Heart right ventricle (tissue), 16 donors: Measurements from ENCODE around the gene MYO1G. TPM values are rescaled to one million over a fixed set of nuclear protein-coding genes. Genes with fewer than 3 reads are reported as not detected.
A peak's percentile ranks its signal among the peaks of the same experiment; 100 is the strongest.

Source experiments
- ATAC-seq, 8 donors: fragments of 200-7000 bp; cut with Tn5 transposase; one replicate each; pipeline ENCODE4 v1.9.1; 2020; ENCODE audit warnings: mild to moderate bottlenecking in 8 of 8, moderate library complexity in 8 of 8, moderate number of reproducible peaks in 1 of 8
- DNase-seq, 2 donors: peaks; one replicate each; pipeline ENCODE4 v3.0.0-alpha.2; 2020
- H3K27ac ChIP-seq, 10 donors: fragments of 200-600 bp; sonication (generic) in 2 of 10; one replicate each; pipeline versions ENCODE4 v1.5.0 to v1.8.0; 2020 to 2022; ENCODE audit warnings: mild to moderate bottlenecking in 3 of 10
- H3K27me3 ChIP-seq, 7 donors: fragments of 200-600 bp; one replicate each; pipeline ENCODE4 v1.8.0; 2021 to 2022; ENCODE audit warnings: mild to moderate bottlenecking in 2 of 7
- H3K36me3 ChIP-seq, 9 donors: fragments of 200-600 bp; sonication (generic) in 1 of 9; one replicate each; pipeline versions ENCODE4 v1.5.0 to v1.8.0; 2020 to 2022; ENCODE audit warnings: mild to moderate bottlenecking in 2 of 9
- H3K4me1 ChIP-seq, 9 donors: fragments of 200-600 bp; sonication (generic) in 1 of 9; one replicate each; pipeline versions ENCODE4 v1.5.0 to v1.8.0; 2020 to 2022; ENCODE audit warnings: mild to moderate bottlenecking in 4 of 9
- H3K4me3 ChIP-seq, 10 donors: fragments of 200-600 bp; sonication (generic) in 2 of 10; one replicate each; pipeline versions ENCODE4 v1.5.0 to v1.8.0; 2020 to 2022; ENCODE audit warnings: mild to moderate bottlenecking in 7 of 10, moderate library complexity in 2 of 10
- H3K9me3 ChIP-seq, 11 donors: fragments of 200-600 bp in 10 of 11; sonication (generic) in 2 of 11; one replicate each; pipeline versions ENCODE4 v1.5.0 to v1.8.0; 2013 to 2022; ENCODE audit warnings: mild to moderate bottlenecking in 2 of 11, control low read depth in 1 of 11, moderate library complexity in 1 of 11
- CTCF ChIP-seq, 9 donors: fragments of 200-600 bp; sonication (generic) in 2 of 9; IDR thresholded peaks; one replicate each; pipeline versions ENCODE4 v1.5.0 to v1.8.0; 2021 to 2022; ENCODE audit warnings: antibody characterized with exemption in 9 of 9, mild to moderate bottlenecking in 5 of 9, moderate library complexity in 1 of 9
- WGBS, 2 donors: extraction: QIAGEN DNeasy Blood & Tissue Kit; methylation state at CpG; one replicate each; pipeline ENCODE4 v1.1.7; 2013; ENCODE audit warnings: inconsistent platforms in 1 of 2; 5-methylcytosine and 5-hydroxymethylcytosine counted together
- intact Hi-C, 10 donors: fragments of 100-400 bp; cut with DNase I; formaldehyde crosslinking; loops; one replicate each; pipeline versions ENCODE4 v1.11.1 to v1.14.2; 2022
- polyA plus RNA-seq, 2 donors: library from polyadenylated mRNA; stranded (reverse); fragments of 200-250 nt; gene quantifications; one replicate each; pipeline ENCODE4 v1.2.3, GENCODE V29; 2013
- total RNA-seq, 10 donors: library from RNA; stranded (reverse); fragmentation: NEBNext Ultra II Directional in 3 of 10; extraction: Animal tissue kit (Norgen Biotek cat#: 25700) in 3 of 10; gene quantifications; one replicate each; pipeline versions ENCODE4 v1.2.1 to v1.2.4, GENCODE V29; 2021 to 2023
- donor health status: Arrhythmogenic right ventricular cardiomyopathy.
- donor health status: ischemic (EF 13 %, LVEDD 7.1; RV severe dilation, severe dysfunction).
- donor health status: healthy with polysubstance abuse.
- donor health status: DM: no; HTN: yes; CAD: no.
- donor health status: DM: no; HTN: no; CAD: no.
- donor health status: ischemic (EF 25% LVEDD 6.9; RV normal size, moderate dysfunction).
- donor health status: ischemic (EF 25% LVEDD 5.7; RV mildly dilated, moderate dysfunction).
- donor health status: healthy.
- donor health status: DM: yes; HTN: yes; CAD: no.
- donor health status: Ischemic cardiomyopathy.
- donor health status: ischemic (EF 35%, LVEDD 5.7; RV mildly dilated, moderate dysfunction).
- donor health status: nonischemic (EF 11% LVEDD 7.7; RV severe dilation, severe dysfunction).
- donor health status: DM: yes; HTN: yes; CAD: no.
- donor health status: PGD.
- donor health status: ischemic (EF 29% LVEDD 5.4; RV normal size, mild dysfunction).
- donor health status: nonischemic (EF 23%, LVEDD 6.1; RV moderate dilation, normal function).

The MYO1G gene
- total and polyA plus RNA-seq, 12 donors: 0.30 to 11.0 (median 0.70) TPM

GRCh38 chr7:44979481-44980392 lies 922 bp upstream of the MYO1G start:
- TF ChIP-seq CTCF (IDR thresholded peaks at IDR 0.05): no peak
- H3K4me1 ChIP-seq: peaks cover 0 to 78% (median 5%) of the 10 kb centered on the region in 9 donors
- peaks cover 0 to 62% (median 12%) of the 10 kb centered on the region in 9 donors for H3K36me3 ChIP-seq
- H3K9me3 ChIP-seq: no peaks in the 10 kb centered on the region
- DNase-seq (no peak), ATAC-seq (peak in 3 of 8 donors; percentile 2 to 27 (median 14))
- H3K4me3 ChIP-seq: peak overlapping the region in 1 of 10 donors; percentile 54
- H3K27me3 ChIP-seq: no peaks in the 10 kb centered on the region
- intact Hi-C loops: loop anchor here in 2 of 10 donors (5.0 to 10.0 kb wide), 2 partner anchors 95 to 153 kb away; partner anchors contain the start of gene PURB (in 1 of the 2)
- H3K27ac ChIP-seq: peak overlapping the region in 4 of 10 donors; percentile 13 to 91 (median 36)
- WGBS, 2 donors: 78 to 81% methylated on average over 8 of the region's 8 CpGs

- intact Hi-C loops: loop anchor here in 1 of 10 donors (5.0 kb wide), 1 partner anchor 154 kb away; no protein-coding TSS in a partner anchor
- Histone ChIP-seq H3K9me3 (no peaks in the 10 kb centered on the region), H3K4me1 (peaks cover 0 to 70% (median 5%) of the 10 kb centered on the region in 9 donors), H3K4me3 (peak overlapping the region in 4 of 10 donors; percentile 8 to 54 (median 21)), H3K27ac (peak overlapping the region in 3 of 10 donors; percentile 22 to 91 (median 52)), H3K27me3 (no peaks in the 10 kb centered on the region), H3K36me3 (peaks cover 0 to 55% (median 4%) of the 10 kb centered on the region in 9 donors)
- ATAC-seq (no peak), DNase-seq (no peak)
- WGBS, 2 donors: 66 to 68% methylated on average over 6 of the region's 6 CpGs
- TF ChIP-seq CTCF (IDR thresholded peaks at IDR 0.05): no peak
Observed at GRCh38 chr7:44977959-44978335, 868 bp downstream of the MYO1G start.

- Histone ChIP-seq H3K36me3 (peaks cover 0 to 55% (median 2%) of the 10 kb centered on the region in 9 donors), H3K9me3 (no peaks in the 10 kb centered on the region), H3K27me3 (no peaks in the 10 kb centered on the region), H3K4me3 (peak overlapping the region in 2 of 10 donors; percentile 18 to 54), H3K4me1 (peaks cover 0 to 67% (median 5%) of the 10 kb centered on the region in 9 donors), H3K27ac (peak overlapping the region in 3 of 10 donors; percentile 22 to 91 (median 52))
- intact Hi-C loops: loop anchor here in 1 of 10 donors (5.0 kb wide), 1 partner anchor 155 kb away; no protein-coding TSS in a partner anchor
- ATAC-seq (peak in 4 of 8 donors; percentile 10 to 21 (median 14)), DNase-seq (no peak)
- TF ChIP-seq CTCF (IDR thresholded peaks at IDR 0.05): no peak
- WGBS, 2 donors: 63 to 68% methylated on average over 8 of the region's 8 CpGs
Observed at GRCh38 chr7:44977304-44977958, 1.4 kb downstream of the MYO1G start.

- Histone ChIP-seq H3K27ac (peak overlapping the region in 1 of 10 donors; percentile 91), H3K9me3 (no peaks in the 10 kb centered on the region), H3K4me3 (peak overlapping the region in 1 of 10 donors; percentile 54), H3K36me3 (peaks cover 0 to 54% (median 0%) of the 10 kb centered on the region in 9 donors), H3K27me3 (no peaks in the 10 kb centered on the region), H3K4me1 (peaks cover 0 to 63% (median 5%) of the 10 kb centered on the region in 9 donors)
- ATAC-seq: no peak
- intact Hi-C loops: loop anchor here in 2 of 10 donors (1.0 to 5.0 kb wide), 2 partner anchors 156 to 159 kb away; no protein-coding TSS in a partner anchor
- 98% methylated on average over 17 of the region's 17 CpGs for WGBS, 2 donors
- no peak for TF ChIP-seq CTCF (IDR thresholded peaks at IDR 0.05)
- no peak for DNase-seq
Observed at GRCh38 chr7:44976746-44977196, 2.0 kb downstream of the MYO1G start.
